DOHH2 (cell line): Measurements from ENCODE around the gene RPS10.

Experiments used
- H3F3A ChIP-seq: fragments of 200-600 bp; sonication (generic), shearing (Covaris generic); 2 replicates; pipeline ENCODE4 v1.6.0; 2016; ENCODE audit warnings: antibody characterized with exemption, mild to moderate bottlenecking; ENCODE audit not compliant: control insufficient read depth, insufficient read depth
- H3K27ac ChIP-seq: fragments of 200-600 bp; sonication (generic); 2 replicates; pipeline ENCODE4 v1.5.1; 2014; ENCODE audit warnings: low read depth, mild to moderate bottlenecking, low read length, moderate library complexity
- H3K27me3 ChIP-seq: fragments of 200-600 bp; sonication (generic); 2 replicates; pipeline ENCODE4 v1.6.1; 2014; ENCODE audit warnings: mild to moderate bottlenecking, low read length, mixed read lengths; ENCODE audit not compliant: control insufficient read depth
- H3K36me3 ChIP-seq: fragments of 200-600 bp; sonication (generic); 2 replicates; pipeline ENCODE4 v1.6.1; 2014; ENCODE audit warnings: mild to moderate bottlenecking, low read length, moderate library complexity, mixed read lengths; ENCODE audit not compliant: control insufficient read depth
- H3K4me1 ChIP-seq: fragments of 200-600 bp; sonication (generic); 2 replicates; pipeline ENCODE4 v1.6.1; 2014; ENCODE audit warnings: mild to moderate bottlenecking, low read length, mixed read lengths; ENCODE audit not compliant: control insufficient read depth
- H3K4me2 ChIP-seq: fragments of 200-600 bp; sonication (generic); 2 replicates; pipeline ENCODE4 v1.6.0; 2014; ENCODE audit warnings: mild to moderate bottlenecking, low read length, moderate library complexity
- H3K4me3 ChIP-seq: fragments of 200-600 bp; sonication (generic); 2 replicates; pipeline ENCODE4 v1.5.1; 2014; ENCODE audit warnings: mild to moderate bottlenecking, low read length, mixed read lengths
- H3K79me2 ChIP-seq: fragments of 200-600 bp; sonication (generic); 2 replicates; pipeline ENCODE4 v1.6.1; 2014; ENCODE audit warnings: mild to moderate bottlenecking, low read length, mixed read lengths; ENCODE audit not compliant: control insufficient read depth
- H3K9me2 ChIP-seq: fragments of 200-600 bp; sonication (generic); replicated peaks from 2 replicates; pipeline ENCODE4 v1.6.1; 2014; ENCODE audit warnings: mild to moderate bottlenecking, low read length, mixed read lengths; ENCODE audit not compliant: control insufficient read depth
- H3K9me3 ChIP-seq: fragments of 200-600 bp; sonication (generic); 2 replicates; pipeline ENCODE4 v1.6.1; 2014; ENCODE audit warnings: antibody characterized with exemption, low read length, mixed read lengths; ENCODE audit not compliant: control insufficient read depth, insufficient read depth
- H4K20me1 ChIP-seq: fragments of 200-600 bp; sonication (generic); 2 replicates; pipeline ENCODE4 v1.6.0; 2014; ENCODE audit warnings: low read depth, mild to moderate bottlenecking, antibody characterized with exemption, low read length, moderate library complexity; ENCODE audit not compliant: control insufficient read depth, insufficient read depth
- EZH2phosphoT487 ChIP-seq: fragments of 200-600 bp; sonication (generic); IDR thresholded peaks from 2 replicates; pipeline ENCODE4 v1.6.1; 2017; ENCODE audit warnings: borderline replicate concordance, mild to moderate bottlenecking, antibody characterized with exemption, low read length, moderate library complexity, mixed read lengths
- TF ChIP-seq, protein P1 (sequence below): fragments of 200-600 bp; sonication (generic); IDR thresholded peaks from one replicate; pipeline ENCODE4 v1.5.1; 2014; ENCODE audit warnings: antibody characterized with exemption, mild to moderate bottlenecking, low read depth, low read length; ENCODE audit not compliant: poor library complexity, severe bottlenecking

Gene RPS10

DNA sequence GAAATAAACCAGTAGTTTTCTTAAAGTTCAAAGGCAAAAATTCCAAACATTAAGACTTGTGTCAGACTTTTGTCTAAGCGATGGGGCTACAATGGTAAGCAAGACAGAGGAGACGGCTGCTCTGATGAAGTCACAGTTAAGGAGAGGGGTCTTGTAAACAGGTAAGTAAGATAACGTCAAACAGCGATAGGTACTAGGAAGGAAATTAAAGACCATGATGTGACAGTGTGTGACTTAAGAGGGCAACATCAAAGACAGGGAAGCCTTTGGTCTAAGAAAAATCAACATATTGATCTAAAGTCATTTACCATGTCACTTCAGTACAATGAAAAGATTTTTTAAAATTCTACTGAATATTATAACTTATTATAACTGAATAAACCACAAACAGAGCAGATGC lies 56.5 kb downstream of the RPS10 start:
- Histone ChIP-seq H3K4me2 (no peak overlapping the region), H3F3A (peaks cover 6% of the 10 kb centered on the region; the same call in 1 of the 2 replicates), H4K20me1 (peaks cover 4% of the 10 kb centered on the region; the same call in 1 of the 2 replicates), H3K27ac (no peak overlapping the region), H3K27me3 (no peaks in the 10 kb centered on the region), H3K9me3 (no peaks in the 10 kb centered on the region), H3K79me2 (peaks cover 76% of the 10 kb centered on the region), H3K4me1 (peaks cover 4% of the 10 kb centered on the region), H3K36me3 (peaks cover 5% of the 10 kb centered on the region; the same call in 1 of the 2 replicates), H3K9me2 (no peaks in the 10 kb centered on the region), H3K4me3 (no peak overlapping the region)
- TF ChIP-seq EZH2phosphoT487, result no peak
- TF ChIP-seq, protein P1, sequence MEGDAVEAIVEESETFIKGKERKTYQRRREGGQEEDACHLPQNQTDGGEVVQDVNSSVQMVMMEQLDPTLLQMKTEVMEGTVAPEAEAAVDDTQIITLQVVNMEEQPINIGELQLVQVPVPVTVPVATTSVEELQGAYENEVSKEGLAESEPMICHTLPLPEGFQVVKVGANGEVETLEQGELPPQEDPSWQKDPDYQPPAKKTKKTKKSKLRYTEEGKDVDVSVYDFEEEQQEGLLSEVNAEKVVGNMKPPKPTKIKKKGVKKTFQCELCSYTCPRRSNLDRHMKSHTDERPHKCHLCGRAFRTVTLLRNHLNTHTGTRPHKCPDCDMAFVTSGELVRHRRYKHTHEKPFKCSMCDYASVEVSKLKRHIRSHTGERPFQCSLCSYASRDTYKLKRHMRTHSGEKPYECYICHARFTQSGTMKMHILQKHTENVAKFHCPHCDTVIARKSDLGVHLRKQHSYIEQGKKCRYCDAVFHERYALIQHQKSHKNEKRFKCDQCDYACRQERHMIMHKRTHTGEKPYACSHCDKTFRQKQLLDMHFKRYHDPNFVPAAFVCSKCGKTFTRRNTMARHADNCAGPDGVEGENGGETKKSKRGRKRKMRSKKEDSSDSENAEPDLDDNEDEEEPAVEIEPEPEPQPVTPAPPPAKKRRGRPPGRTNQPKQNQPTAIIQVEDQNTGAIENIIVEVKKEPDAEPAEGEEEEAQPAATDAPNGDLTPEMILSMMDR, result no peak
